Spleen (tissue), 11 donors: ENCODE data around the gene PSMF1. TPM values are rescaled to one million over a fixed set of nuclear protein-coding genes. Genes with fewer than 3 reads are reported as not detected.

Experiments used
- DNase-seq: peaks from one replicate; pipeline ENCODE4 v3.0.0-alpha.2; 2020
- H3K27ac ChIP-seq, 8 donors: fragments of 200-600 bp; sonication (generic) in 7 of 8; 1 replicate in 4 of 8; 2 replicates in 4 of 8; pipeline versions ENCODE4 v1.5.0 to v1.8.0; 2016 to 2021; ENCODE audit warnings: inconsistent platforms in 4 of 8, mild to moderate bottlenecking in 4 of 8, moderate library complexity in 1 of 8
- H3K27me3 ChIP-seq, 7 donors: fragments of 200-600 bp; sonication (generic) in 6 of 7; replicated peaks in 1 of 7; 1 replicate in 4 of 7; 2 replicates in 3 of 7; pipeline versions ENCODE4 v1.5.0 to v1.8.0; 2016 to 2021; ENCODE audit warnings: inconsistent platforms in 3 of 7, mild to moderate bottlenecking in 1 of 7
- H3K36me3 ChIP-seq, 6 donors: fragments of 200-600 bp; sonication (generic) in 5 of 6; 1 replicate in 4 of 6; 2 replicates in 2 of 6; pipeline versions ENCODE4 v1.5.0 to v1.8.0; 2016 to 2021; ENCODE audit warnings: inconsistent platforms in 2 of 6
- H3K4me1 ChIP-seq, 6 donors: fragments of 200-600 bp; sonication (generic) in 5 of 6; 1 replicate in 3 of 6; 2 replicates in 3 of 6; pipeline versions ENCODE4 v1.5.0 to v1.8.0; 2016 to 2021; ENCODE audit warnings: inconsistent platforms in 3 of 6
- H3K4me3 ChIP-seq, 8 donors: fragments of 200-600 bp; sonication (generic) in 7 of 8; 1 replicate in 4 of 8; 2 replicates in 4 of 8; pipeline versions ENCODE4 v1.5.0 to v1.8.0; 2016 to 2021; ENCODE audit warnings: inconsistent platforms in 4 of 8, mild to moderate bottlenecking in 4 of 8, moderate library complexity in 2 of 8
- H3K9me3 ChIP-seq, 8 donors: fragments of 200-600 bp; sonication (generic) in 7 of 8; 1 replicate in 4 of 8; 2 replicates in 4 of 8; pipeline versions ENCODE4 v1.5.0 to v1.8.0; 2016 to 2021; ENCODE audit warnings: inconsistent platforms in 4 of 8
- POLR2A ChIP-seq, 3 donors: fragments of 450-650 bp; IDR thresholded peaks; one replicate each; pipeline ENCODE4 v1.5.1; 2017; ENCODE audit warnings: antibody characterized with exemption in 3 of 3, mild to moderate bottlenecking in 1 of 3
- POLR2AphosphoS5 ChIP-seq, 3 donors: sonication (generic); formaldehyde crosslinking; IDR thresholded peaks; one replicate each; pipeline ENCODE4 v1.5.1; 2017; ENCODE audit warnings: antibody characterized with exemption in 3 of 3
- WGBS, 5 donors: extraction: QIAGEN DNeasy Blood & Tissue Kit in 3 of 5; methylation state at CpG; one replicate each; pipeline versions ENCODE4 v1.1.5 to v1.1.7; 2013 to 2018; 5-methylcytosine and 5-hydroxymethylcytosine counted together
- intact Hi-C: fragments of 100-400 bp; cut with DNase I; formaldehyde crosslinking; loops from one replicate; pipeline ENCODE4 v1.15.0; 2023; ENCODE audit warnings: low total_unique reads
- polyA plus RNA-seq, 3 donors: library from polyadenylated mRNA; stranded (reverse); fragments of 200-250 nt; gene quantifications; one replicate each; pipeline ENCODE4 v1.2.1, GENCODE V29; 2013
- total RNA-seq, 7 donors: library from RNA; depleted of rRNA in 3 of 7; stranded (reverse); fragments of >200 nt in 3 of 7; fragmentation: NEBNext Ultra II Directional in 4 of 7; extraction: Animal tissue kit (Norgen Biotek cat#: 25700) in 4 of 7; gene quantifications; one replicate each; pipeline versions ENCODE4 v1.1.0 to v1.2.1, GENCODE V29; 2016 to 2021
- TF ChIP-seq, protein P1 (sequence below), 11 experiments: fragments of 200-600 bp in 7 of 11; fragments of 450-650 bp in 4 of 11; sonication (generic) in 4 of 11; IDR thresholded peaks in 8 of 11; conservative IDR thresholded peaks in 3 of 11; 1 replicate in 7 of 11; 2 replicates in 4 of 11; pipeline versions ENCODE4 v1.4.0 to v1.8.0; 2016 to 2021; ENCODE audit warnings: antibody characterized with exemption in 11 of 11, inconsistent platforms in 4 of 11, mild to moderate bottlenecking in 1 of 11
- donor health status: healthy with polysubstance abuse.
- donor health status: DM: no; HTN: no; CAD: no; lungs with moderate emphysema.
- donor health status: DM: no; HTN: no; CAD: no.
- donor health status: Bipolar disorder and iron deficiency.
- donor health status: healthy.
- donor health status: DM: no; HTN: no; CAD: no.
- donor health status: DM: yes; HTN: yes; CAD: no.

PSMF1 gene
- total and polyA plus RNA-seq, 10 donors, result 25.7 to 169 (median 112) TPM

DNA sequence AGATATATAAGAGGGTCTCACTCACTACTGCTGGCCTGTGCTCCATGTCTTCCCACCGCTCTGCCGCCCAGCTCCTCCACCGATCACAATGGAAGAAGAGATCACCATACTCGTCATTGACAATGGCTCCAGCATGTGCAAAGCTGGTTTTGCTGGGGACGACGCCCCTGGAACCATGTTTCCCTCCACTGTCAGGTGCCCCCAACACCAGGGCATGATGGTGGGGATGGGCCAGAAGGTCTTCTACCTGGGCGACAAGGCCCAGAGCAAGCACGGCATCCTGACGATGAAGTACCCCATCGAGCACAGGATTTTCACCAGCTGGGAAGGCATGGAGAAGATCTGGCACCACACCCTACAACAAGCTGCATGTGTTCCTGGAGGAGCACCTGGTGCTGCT is 42.1 kb downstream of the PSMF1 start:
- H3K4me1 ChIP-seq, result no peaks in the 10 kb centered on the region
- no peaks in the 10 kb centered on the region for H3K27me3 ChIP-seq
- H3K27ac ChIP-seq, result no peak overlapping the region
- no peak for DNase-seq
- WGBS, 5 donors, result 94 to 98% (median 97%) methylated on average over 7 to 10 of the region's 10 CpGs
- peaks cover 0 to 12% (median 7%) of the 10 kb centered on the region in 8 donors for H3K9me3 ChIP-seq
- TF ChIP-seq POLR2AphosphoS5 (IDR thresholded peaks at IDR 0.05), result no peak
- no peak for TF ChIP-seq POLR2A (IDR thresholded peaks at IDR 0.05)
- TF ChIP-seq, protein P1, sequence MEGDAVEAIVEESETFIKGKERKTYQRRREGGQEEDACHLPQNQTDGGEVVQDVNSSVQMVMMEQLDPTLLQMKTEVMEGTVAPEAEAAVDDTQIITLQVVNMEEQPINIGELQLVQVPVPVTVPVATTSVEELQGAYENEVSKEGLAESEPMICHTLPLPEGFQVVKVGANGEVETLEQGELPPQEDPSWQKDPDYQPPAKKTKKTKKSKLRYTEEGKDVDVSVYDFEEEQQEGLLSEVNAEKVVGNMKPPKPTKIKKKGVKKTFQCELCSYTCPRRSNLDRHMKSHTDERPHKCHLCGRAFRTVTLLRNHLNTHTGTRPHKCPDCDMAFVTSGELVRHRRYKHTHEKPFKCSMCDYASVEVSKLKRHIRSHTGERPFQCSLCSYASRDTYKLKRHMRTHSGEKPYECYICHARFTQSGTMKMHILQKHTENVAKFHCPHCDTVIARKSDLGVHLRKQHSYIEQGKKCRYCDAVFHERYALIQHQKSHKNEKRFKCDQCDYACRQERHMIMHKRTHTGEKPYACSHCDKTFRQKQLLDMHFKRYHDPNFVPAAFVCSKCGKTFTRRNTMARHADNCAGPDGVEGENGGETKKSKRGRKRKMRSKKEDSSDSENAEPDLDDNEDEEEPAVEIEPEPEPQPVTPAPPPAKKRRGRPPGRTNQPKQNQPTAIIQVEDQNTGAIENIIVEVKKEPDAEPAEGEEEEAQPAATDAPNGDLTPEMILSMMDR (IDR thresholded peaks at IDR 0.05 in 8 of 11, conservative IDR thresholded peaks at IDR 0.05 in 3 of 11), result no peak
- no peak overlapping the region for H3K4me3 ChIP-seq
- intact Hi-C loops, result no loop called here
- H3K36me3 ChIP-seq, result peaks cover 11 to 97% (median 61%) of the 10 kb centered on the region in 6 donors

DNA sequence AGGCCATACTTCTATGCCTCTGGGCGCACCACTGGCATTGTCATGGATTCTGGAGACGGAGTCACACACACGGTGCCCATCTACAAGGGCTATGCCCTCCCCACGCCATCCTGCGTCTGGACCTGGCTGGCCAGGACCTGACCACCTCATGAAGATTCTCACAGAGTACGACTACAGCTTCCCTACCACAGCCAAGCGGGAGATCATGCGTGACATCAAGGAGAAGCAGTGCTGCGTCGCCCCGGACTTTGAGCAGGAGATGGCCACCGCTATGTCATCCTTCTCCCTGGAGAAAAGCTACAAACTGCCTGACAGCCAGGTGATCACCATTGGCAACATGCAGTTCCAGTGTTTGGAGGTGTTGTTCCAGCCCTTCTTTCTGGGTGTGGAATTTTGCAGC is 42.6 kb downstream of the PSMF1 start:
- H3K27me3 ChIP-seq, result no peaks in the 10 kb centered on the region
- no peak for TF ChIP-seq POLR2A (IDR thresholded peaks at IDR 0.05)
- peak in 2 of 3 donors; percentile 6 to 36 for TF ChIP-seq POLR2AphosphoS5 (IDR thresholded peaks at IDR 0.05)
- TF ChIP-seq, protein P1 (IDR thresholded peaks at IDR 0.05 in 8 of 11, conservative IDR thresholded peaks at IDR 0.05 in 3 of 11), result no peak
- intact Hi-C loops, result no loop called here
- no peak overlapping the region for H3K4me3 ChIP-seq
- H3K9me3 ChIP-seq, result peaks cover 0 to 7% (median 4%) of the 10 kb centered on the region in 8 donors
- peaks cover 11 to 97% (median 63%) of the 10 kb centered on the region in 6 donors for H3K36me3 ChIP-seq
- H3K27ac ChIP-seq, result no peak overlapping the region
- no peak for DNase-seq
- WGBS, 5 donors, result 97 to 100% (median 99%) methylated on average over 11 to 12 of the region's 12 CpGs
- no peaks in the 10 kb centered on the region for H3K4me1 ChIP-seq

DNA sequence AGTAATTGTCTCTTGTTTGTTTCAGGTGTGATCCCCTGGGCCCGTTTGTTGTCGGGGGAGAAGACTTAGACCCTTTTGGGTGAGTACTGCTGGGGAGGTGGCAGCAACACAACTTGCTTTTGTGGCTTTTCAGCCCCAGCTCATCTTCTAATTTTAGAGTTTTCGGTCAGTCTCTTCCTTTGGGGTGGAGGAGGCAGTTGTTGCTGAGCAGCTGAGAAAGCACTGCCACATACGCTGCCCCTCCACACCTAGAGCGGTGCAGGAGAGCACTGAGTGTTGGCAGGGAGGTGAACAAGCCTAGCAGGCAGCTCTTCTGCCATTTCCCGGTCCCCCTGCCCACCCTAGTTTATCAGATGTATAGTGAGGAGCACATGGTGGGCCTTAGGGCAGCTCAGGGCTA is 44.7 kb downstream of the PSMF1 start:
- intact Hi-C loops, result no loop called here
- no peaks in the 10 kb centered on the region for H3K4me1 ChIP-seq
- H3K9me3 ChIP-seq, result no peaks in the 10 kb centered on the region
- no peak overlapping the region for H3K27ac ChIP-seq
- peaks cover 11 to 100% (median 80%) of the 10 kb centered on the region in 6 donors for H3K36me3 ChIP-seq
- no peak overlapping the region for H3K4me3 ChIP-seq
- 80 to 88% (median 85%) methylated on average over 6 of the region's 6 CpGs for WGBS, 5 donors
- no peaks in the 10 kb centered on the region for H3K27me3 ChIP-seq
- TF ChIP-seq POLR2AphosphoS5 (IDR thresholded peaks at IDR 0.05) (no peak), POLR2A (IDR thresholded peaks at IDR 0.05) (no peak)
- TF ChIP-seq, protein P1 (IDR thresholded peaks at IDR 0.05 in 8 of 11, conservative IDR thresholded peaks at IDR 0.05 in 3 of 11), result no peak
- DNase-seq, result no peak

DNA sequence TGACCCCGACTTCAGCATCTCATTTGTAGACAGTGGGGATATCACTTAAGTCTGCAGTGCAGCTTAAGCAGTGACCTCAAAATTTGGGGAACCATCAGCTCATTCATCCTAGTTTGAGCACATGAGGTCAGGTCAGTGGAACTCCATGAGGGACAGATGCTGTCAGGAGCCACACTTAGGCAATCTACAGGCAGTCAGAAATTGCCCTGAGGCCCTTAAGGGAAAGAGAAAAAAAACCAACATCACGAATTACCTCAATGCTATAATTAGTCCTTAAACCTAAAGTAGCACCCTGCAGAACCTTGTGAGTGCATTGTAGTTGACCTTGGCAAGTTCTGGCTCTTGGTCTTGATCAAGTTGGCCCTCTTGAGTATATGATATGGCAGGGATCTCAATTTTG is 45.3 kb downstream of the PSMF1 start:
- no peak overlapping the region for H3K27ac ChIP-seq

More for the DNA sequence above, 45.3 kb downstream of the PSMF1 start:
- Histone ChIP-seq H3K36me3 (peaks cover 11 to 100% (median 85%) of the 10 kb centered on the region in 6 donors), H3K4me1 (no peaks in the 10 kb centered on the region), H3K27me3 (no peaks in the 10 kb centered on the region), H3K9me3 (no peaks in the 10 kb centered on the region), H3K4me3 (no peak overlapping the region)
- no peak for DNase-seq
- TF ChIP-seq, protein P1 (IDR thresholded peaks at IDR 0.05 in 8 of 11, conservative IDR thresholded peaks at IDR 0.05 in 3 of 11), result no peak
- no peak for TF ChIP-seq POLR2A (IDR thresholded peaks at IDR 0.05)
- TF ChIP-seq POLR2AphosphoS5 (IDR thresholded peaks at IDR 0.05), result no peak
- WGBS, 5 donors, result 79 to 93% (median 86%) methylated on average over 2 of the region's 2 CpGs
- intact Hi-C loops, result no loop called here
